ENCODE data around the gene PSORS1C1.

Gene PSORS1C1

DNA sequence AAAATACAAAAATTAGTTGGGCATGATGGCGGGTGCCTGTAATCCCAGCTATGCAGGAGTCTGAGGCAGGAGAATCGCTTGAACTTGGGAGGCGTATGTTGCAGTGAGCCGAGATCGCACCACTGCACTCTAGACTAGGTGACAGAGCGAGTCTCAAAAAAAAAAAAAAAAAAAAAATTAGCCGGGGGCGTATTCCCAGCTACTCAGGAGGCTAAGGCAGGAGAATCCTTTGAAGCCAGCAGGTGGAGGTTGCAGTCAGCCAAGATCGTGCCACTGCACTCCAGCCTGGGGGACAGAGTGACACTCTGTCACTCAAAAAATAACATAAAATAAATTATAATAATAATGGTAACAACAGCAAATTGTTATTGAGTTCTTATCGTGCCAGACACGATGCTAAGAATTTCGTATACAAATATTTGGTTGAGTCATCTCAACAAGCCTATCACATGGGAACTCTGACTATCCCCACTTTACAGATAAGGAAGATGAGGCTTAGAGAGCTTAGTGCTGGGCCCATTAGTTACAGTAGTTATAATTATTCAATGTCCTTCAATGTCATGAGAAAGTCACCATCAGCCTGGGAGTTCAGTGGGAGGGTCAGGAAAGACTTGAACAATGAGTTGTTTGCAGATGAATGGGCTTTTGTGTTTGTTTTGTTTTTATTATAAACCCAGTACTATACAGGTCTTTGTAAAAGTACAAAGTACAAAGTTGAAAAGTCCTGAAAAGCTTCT is 21.7 kb upstream of the PSORS1C1 start:
- TF ChIP-seq TAF1 (IDR thresholded peaks at IDR 0.05; ENCODE audit: low read depth, low read length) = no peak
- no peak for TF ChIP-seq SPI1 (IDR thresholded peaks at IDR 0.05; ENCODE audit: low read depth, low read length)
- no peak for TF ChIP-seq POLR2A (IDR thresholded peaks at IDR 0.05; ENCODE audit: low read depth, low read length)
- TF ChIP-seq POU2F2 (IDR thresholded peaks at IDR 0.05; ENCODE audit: low read depth, low read length) = no peak
- TF ChIP-seq POLR2AphosphoS5 (IDR thresholded peaks at IDR 0.05; ENCODE audit: low read depth, low read length) = no peak
- TF ChIP-seq PAX5 (IDR thresholded peaks at IDR 0.05; ENCODE audit: insufficient read depth, low read length, severe bottlenecking) = no peak
- FAIRE-seq = no peak
- DNase-seq (ENCODE audit: insufficient read length, low spot score) = no peak

- FAIRE-seq = no peak
- no peak for DNase-seq (ENCODE audit: insufficient read length, low spot score)
- TF ChIP-seq POU2F2 (IDR thresholded peaks at IDR 0.05; ENCODE audit: low read depth, low read length) = no peak
- no peak for TF ChIP-seq PAX5 (IDR thresholded peaks at IDR 0.05; ENCODE audit: insufficient read depth, low read length, severe bottlenecking)
- TF ChIP-seq SPI1 (IDR thresholded peaks at IDR 0.05; ENCODE audit: low read depth, low read length) = no peak
- no peak for TF ChIP-seq TAF1 (IDR thresholded peaks at IDR 0.05; ENCODE audit: low read depth, low read length)
- TF ChIP-seq POLR2AphosphoS5 (IDR thresholded peaks at IDR 0.05; ENCODE audit: low read depth, low read length) = no peak
- TF ChIP-seq POLR2A (IDR thresholded peaks at IDR 0.05; ENCODE audit: low read depth, low read length) = no peak
These were observed 20.2 kb upstream of the PSORS1C1 start for GRCh38 chr6:31094389-31094881.

GRCh38 chr6:31096215-31096614 is 18.4 kb upstream of the PSORS1C1 start:
- DNase-seq (ENCODE audit: insufficient read length, low spot score) (no peak), FAIRE-seq (no peak)
- TF ChIP-seq POU2F2 (IDR thresholded peaks at IDR 0.05; ENCODE audit: low read depth, low read length) (no peak), TAF1 (IDR thresholded peaks at IDR 0.05; ENCODE audit: low read depth, low read length) (no peak), PAX5 (IDR thresholded peaks at IDR 0.05; ENCODE audit: insufficient read depth, low read length, severe bottlenecking) (no peak), POLR2AphosphoS5 (IDR thresholded peaks at IDR 0.05; ENCODE audit: low read depth, low read length) (no peak), SPI1 (IDR thresholded peaks at IDR 0.05; ENCODE audit: low read depth, low read length) (no peak), POLR2A (IDR thresholded peaks at IDR 0.05; ENCODE audit: low read depth, low read length) (no peak)

- TF ChIP-seq POLR2AphosphoS5 (IDR thresholded peaks at IDR 0.05; ENCODE audit: low read depth, low read length) = no peak
- no peak for TF ChIP-seq POU2F2 (IDR thresholded peaks at IDR 0.05; ENCODE audit: low read depth, low read length)
- no peak for TF ChIP-seq TAF1 (IDR thresholded peaks at IDR 0.05; ENCODE audit: low read depth, low read length)
- TF ChIP-seq POLR2A (IDR thresholded peaks at IDR 0.05; ENCODE audit: low read depth, low read length) = no peak
- no peak for TF ChIP-seq SPI1 (IDR thresholded peaks at IDR 0.05; ENCODE audit: low read depth, low read length)
- no peak for TF ChIP-seq PAX5 (IDR thresholded peaks at IDR 0.05; ENCODE audit: insufficient read depth, low read length, severe bottlenecking)
- DNase-seq (ENCODE audit: insufficient read length, low spot score) (no peak), FAIRE-seq (no peak)
These were observed 17.9 kb upstream of the PSORS1C1 start for GRCh38 chr6:31096656-31097055.

DNA sequence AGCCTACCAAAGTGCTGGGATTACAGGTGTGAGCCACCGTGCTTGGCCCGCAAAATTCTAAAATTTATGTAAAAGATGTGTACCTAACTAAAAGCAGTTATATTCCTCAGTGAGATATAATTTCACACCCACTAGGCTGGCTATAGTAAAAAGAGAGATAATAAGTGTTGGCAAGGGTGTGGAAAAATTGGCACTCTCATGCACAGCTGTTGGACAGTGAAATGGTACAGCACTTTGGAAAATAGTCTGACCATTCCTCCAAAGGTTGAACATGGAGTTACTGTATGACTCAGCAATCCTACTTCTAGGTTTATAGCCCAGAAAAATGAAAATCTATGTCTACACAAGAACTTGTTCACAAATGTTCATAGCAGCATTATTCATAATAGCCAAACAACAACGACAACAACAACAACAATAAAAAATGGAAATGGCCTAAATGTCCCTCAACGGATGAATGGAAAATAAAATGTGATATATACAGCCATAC is 16.1 kb upstream of the PSORS1C1 start:
- no peak for FAIRE-seq
- no peak for DNase-seq (ENCODE audit: insufficient read length, low spot score)
- no peak for TF ChIP-seq PAX5 (IDR thresholded peaks at IDR 0.05; ENCODE audit: insufficient read depth, low read length, severe bottlenecking)
- no peak for TF ChIP-seq POU2F2 (IDR thresholded peaks at IDR 0.05; ENCODE audit: low read depth, low read length)
- TF ChIP-seq POLR2AphosphoS5 (IDR thresholded peaks at IDR 0.05; ENCODE audit: low read depth, low read length) = no peak
- no peak for TF ChIP-seq SPI1 (IDR thresholded peaks at IDR 0.05; ENCODE audit: low read depth, low read length)
- TF ChIP-seq POLR2A (IDR thresholded peaks at IDR 0.05; ENCODE audit: low read depth, low read length) = no peak
- no peak for TF ChIP-seq TAF1 (IDR thresholded peaks at IDR 0.05; ENCODE audit: low read depth, low read length)

GRCh38 chr6:31103136-31103535 is 11.5 kb upstream of the PSORS1C1 start:
- TF ChIP-seq PAX5 (IDR thresholded peaks at IDR 0.05; ENCODE audit: insufficient read depth, low read length, severe bottlenecking) = no peak
- TF ChIP-seq POLR2A (IDR thresholded peaks at IDR 0.05; ENCODE audit: low read depth, low read length) = no peak
- no peak for TF ChIP-seq TAF1 (IDR thresholded peaks at IDR 0.05; ENCODE audit: low read depth, low read length)
- TF ChIP-seq POLR2AphosphoS5 (IDR thresholded peaks at IDR 0.05; ENCODE audit: low read depth, low read length) = no peak
- TF ChIP-seq POU2F2 (IDR thresholded peaks at IDR 0.05; ENCODE audit: low read depth, low read length) = no peak
- no peak for TF ChIP-seq SPI1 (IDR thresholded peaks at IDR 0.05; ENCODE audit: low read depth, low read length)
- DNase-seq (ENCODE audit: insufficient read length, low spot score) (no peak), FAIRE-seq (no peak)

GRCh38 chr6:31107052-31107451 is 7.5 kb upstream of the PSORS1C1 start:
- no peak for DNase-seq (ENCODE audit: insufficient read length, low spot score)
- TF ChIP-seq POLR2A (IDR thresholded peaks at IDR 0.05; ENCODE audit: low read depth, low read length) (no peak), SPI1 (IDR thresholded peaks at IDR 0.05; ENCODE audit: low read depth, low read length) (no peak), POLR2AphosphoS5 (IDR thresholded peaks at IDR 0.05; ENCODE audit: low read depth, low read length) (no peak), PAX5 (IDR thresholded peaks at IDR 0.05; ENCODE audit: insufficient read depth, low read length, severe bottlenecking) (no peak), TAF1 (IDR thresholded peaks at IDR 0.05; ENCODE audit: low read depth, low read length) (no peak), POU2F2 (IDR thresholded peaks at IDR 0.05; ENCODE audit: low read depth, low read length) (no peak)
- FAIRE-seq = no peak

GRCh38 chr6:31110825-31111582 is 3.6 kb upstream of the PSORS1C1 start:
- TF ChIP-seq POU2F2 (IDR thresholded peaks at IDR 0.05; ENCODE audit: low read depth, low read length) (no peak), TAF1 (IDR thresholded peaks at IDR 0.05; ENCODE audit: low read depth, low read length) (no peak), PAX5 (IDR thresholded peaks at IDR 0.05; ENCODE audit: insufficient read depth, low read length, severe bottlenecking) (no peak), POLR2A (IDR thresholded peaks at IDR 0.05; ENCODE audit: low read depth, low read length) (no peak), POLR2AphosphoS5 (IDR thresholded peaks at IDR 0.05; ENCODE audit: low read depth, low read length) (no peak), SPI1 (IDR thresholded peaks at IDR 0.05; ENCODE audit: low read depth, low read length) (no peak)
- DNase-seq (ENCODE audit: insufficient read length, low spot score) (no peak), FAIRE-seq (no peak)

DNA sequence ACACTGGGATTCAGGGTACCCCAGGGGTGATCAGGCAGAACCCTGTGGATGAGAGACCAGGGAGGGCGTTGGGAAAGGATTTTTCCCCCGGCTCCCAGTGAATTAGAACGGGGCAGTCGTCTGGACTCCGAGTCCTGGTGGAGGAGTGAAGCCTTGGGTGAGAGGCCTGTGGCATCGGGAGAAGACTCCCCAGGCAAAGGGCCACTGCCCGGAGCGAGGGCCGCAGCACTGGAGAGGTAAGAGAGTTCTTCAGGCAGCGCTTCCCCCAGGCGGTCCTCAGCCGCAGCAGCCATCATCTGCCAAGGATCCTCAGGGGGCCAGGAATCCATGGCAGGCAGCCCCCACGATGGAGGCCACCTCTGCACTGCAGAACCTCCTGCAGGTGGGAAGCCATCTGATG is 2.9 kb upstream of the PSORS1C1 start:
- FAIRE-seq = no peak
- TF ChIP-seq POLR2AphosphoS5 (IDR thresholded peaks at IDR 0.05; ENCODE audit: low read depth, low read length) (no peak), TAF1 (IDR thresholded peaks at IDR 0.05; ENCODE audit: low read depth, low read length) (no peak), PAX5 (IDR thresholded peaks at IDR 0.05; ENCODE audit: insufficient read depth, low read length, severe bottlenecking) (no peak), SPI1 (IDR thresholded peaks at IDR 0.05; ENCODE audit: low read depth, low read length) (no peak), POLR2A (IDR thresholded peaks at IDR 0.05; ENCODE audit: low read depth, low read length) (no peak), POU2F2 (IDR thresholded peaks at IDR 0.05; ENCODE audit: low read depth, low read length) (no peak)
- DNase-seq (ENCODE audit: insufficient read length, low spot score) = no peak

All from GM12891 (cell line).